T47D (cell line): Measurements from ENCODE around the gene NUP205.
"Not testable (repeated sequence)": the region's sequence is repeated elsewhere in the genome, so short reads cannot be mapped to it uniquely, and the experiment has no call there.

Source experiments
- DNase-seq, 2 experiments: peaks; one replicate each; pipeline versions ENCODE4 v3.0.0 to v3.0.0-alpha.2; 2011 to 2012; ENCODE audit warnings: low read depth in 1 of 2, low spot score in 1 of 2
- JUND ChIP-seq: IDR thresholded peaks from 2 replicates; pipeline ENCODE4 v1.6.1; 2012; ENCODE audit warnings: low read depth
- in situ Hi-C: cut with HindIII; loops from 2 replicates; pipeline ENCODE4 v1.10.0; 2016; ENCODE audit warnings: low sequenced_read_pairs, low pct_unique_long_range_greater_than_20kb

NUP205 gene

GRCh38 chr7:135685306-135686084, 127.8 kb downstream of the NUP205 start:
- in situ Hi-C loops, result no loop called here
- TF ChIP-seq JUND, result no peak
- DNase-seq, result no peak

GRCh38 chr7:135687466-135687865, 129.7 kb downstream of the NUP205 start:
- in situ Hi-C loops, result no loop called here
- TF ChIP-seq JUND, result no peak

GRCh38 chr7:135690566-135690965, 132.8 kb downstream of the NUP205 start:
- in situ Hi-C loops, result no loop called here
- TF ChIP-seq JUND, result no peak
- DNase-seq, result no peak

More at GRCh38 chr7:135687466-135687865, 129.7 kb downstream of the NUP205 start:
- no peak for DNase-seq

GRCh38 chr7:135692055-135692454, 134.3 kb downstream of the NUP205 start:
- no peak for DNase-seq
- TF ChIP-seq JUND, result no peak
- in situ Hi-C loops, result no loop called here

GRCh38 chr7:135692606-135693005, 134.9 kb downstream of the NUP205 start:
- DNase-seq, in situ Hi-C loops: not testable (repeated sequence)

- no peak for TF ChIP-seq JUND
- DNase-seq, result no peak
- in situ Hi-C loops, result no loop called here
Observed at GRCh38 chr7:135693558-135693957, 135.8 kb downstream of the NUP205 start.

- in situ Hi-C loops, result no loop called here
- no peak for TF ChIP-seq JUND
- peak in 1 of 2 experiments; percentile 38 for DNase-seq
Observed at GRCh38 chr7:135697276-135698049, 139.7 kb downstream of the NUP205 start.
